ENCODE measurements around the gene ZNF423.

The ZNF423 gene

GRCh38 chr16:49657736-49658465 lies 198.0 kb downstream of the ZNF423 start:
- no peak overlapping the region for H3K9ac ChIP-seq (ENCODE audit: low read length)
- no peak overlapping the region for H3K27ac ChIP-seq (ENCODE audit: low read depth, low read length, poor library complexity, severe bottlenecking)
- H3K79me2 ChIP-seq (ENCODE audit: insufficient read depth, low read length), result no peaks in the 10 kb centered on the region
- TF ChIP-seq EZH2 (IDR thresholded peaks at IDR 0.05; ENCODE audit: borderline replicate concordance, low read length) (no peak), CTCF (IDR thresholded peaks at IDR 0.05; ENCODE audit: low read length) (no peak)
- H3K27me3 ChIP-seq (ENCODE audit: insufficient read depth, low read length), result no peaks in the 10 kb centered on the region
- H3K4me2 ChIP-seq (ENCODE audit: low read length), result no peak overlapping the region
- H3K4me1 ChIP-seq (ENCODE audit: insufficient read depth, low read length, severe bottlenecking), result no peaks in the 10 kb centered on the region
- H2AFZ ChIP-seq (ENCODE audit: low read length), result no peak overlapping the region
- no peaks in the 10 kb centered on the region for H3F3A ChIP-seq (ENCODE audit: insufficient read depth, low read length)
- no peaks in the 10 kb centered on the region for H3K9me3 ChIP-seq (ENCODE audit: low read length)
- H3K36me3 ChIP-seq (ENCODE audit: insufficient read depth, low read length), result no peaks in the 10 kb centered on the region
- H3K9me2 ChIP-seq (ENCODE audit: low read depth, low read length), result no peaks in the 10 kb centered on the region
- no peaks in the 10 kb centered on the region for H4K20me1 ChIP-seq (ENCODE audit: insufficient read depth, low read length)
- no peak overlapping the region for H3K4me3 ChIP-seq (ENCODE audit: low read depth, low read length, poor library complexity, severe bottlenecking)

GRCh38 chr16:49654425-49654824 lies 201.5 kb downstream of the ZNF423 start:
- H3K4me2 ChIP-seq (ENCODE audit: low read length), result no peak overlapping the region
- no peak overlapping the region for H3K9ac ChIP-seq (ENCODE audit: low read length)
- H3K27me3 ChIP-seq (ENCODE audit: insufficient read depth, low read length), result no peaks in the 10 kb centered on the region
- H3K27ac ChIP-seq (ENCODE audit: low read depth, low read length, poor library complexity, severe bottlenecking), result no peak overlapping the region
- no peak overlapping the region for H2AFZ ChIP-seq (ENCODE audit: low read length)
- TF ChIP-seq EZH2 (IDR thresholded peaks at IDR 0.05; ENCODE audit: borderline replicate concordance, low read length) (no peak), CTCF (IDR thresholded peaks at IDR 0.05; ENCODE audit: low read length) (no peak)
- H3K9me3 ChIP-seq (ENCODE audit: low read length), result no peaks in the 10 kb centered on the region
- no peaks in the 10 kb centered on the region for H3K4me1 ChIP-seq (ENCODE audit: insufficient read depth, low read length, severe bottlenecking)
- no peaks in the 10 kb centered on the region for H4K20me1 ChIP-seq (ENCODE audit: insufficient read depth, low read length)
- no peak overlapping the region for H3K4me3 ChIP-seq (ENCODE audit: low read depth, low read length, poor library complexity, severe bottlenecking)
- H3K36me3 ChIP-seq (ENCODE audit: insufficient read depth, low read length), result no peaks in the 10 kb centered on the region
- H3F3A ChIP-seq (ENCODE audit: insufficient read depth, low read length), result no peaks in the 10 kb centered on the region
- H3K79me2 ChIP-seq (ENCODE audit: insufficient read depth, low read length), result no peaks in the 10 kb centered on the region
- no peaks in the 10 kb centered on the region for H3K9me2 ChIP-seq (ENCODE audit: low read depth, low read length)

DNA sequence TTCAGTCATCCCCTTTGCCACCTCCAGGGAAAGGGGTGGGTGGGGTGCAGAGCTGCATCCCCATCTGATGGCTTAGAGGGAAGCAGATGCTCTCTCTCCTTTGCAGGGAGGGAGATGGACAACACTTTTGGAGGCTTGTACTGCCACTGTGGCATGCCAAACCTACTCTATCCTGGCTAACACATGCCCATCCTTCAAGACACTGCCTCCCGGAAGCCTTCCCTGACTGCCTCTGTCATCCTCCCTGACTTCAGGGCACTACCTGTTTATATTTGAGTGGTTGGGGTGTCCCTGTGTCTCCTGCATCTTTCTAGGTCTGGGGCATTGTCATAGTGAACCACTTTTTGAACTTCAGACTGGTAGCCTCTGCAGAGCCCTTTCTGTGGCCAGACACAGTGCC lies 202.3 kb downstream of the ZNF423 start:
- Histone ChIP-seq H3K9ac (ENCODE audit: low read length) (no peak overlapping the region), H3K9me3 (ENCODE audit: low read length) (no peaks in the 10 kb centered on the region), H3K36me3 (ENCODE audit: insufficient read depth, low read length) (no peaks in the 10 kb centered on the region), H3K4me3 (ENCODE audit: low read depth, low read length, poor library complexity, severe bottlenecking) (no peak overlapping the region), H3K4me2 (ENCODE audit: low read length) (no peak overlapping the region), H3K79me2 (ENCODE audit: insufficient read depth, low read length) (no peaks in the 10 kb centered on the region), H3K27me3 (ENCODE audit: insufficient read depth, low read length) (no peaks in the 10 kb centered on the region), H4K20me1 (ENCODE audit: insufficient read depth, low read length) (no peaks in the 10 kb centered on the region), H3F3A (ENCODE audit: insufficient read depth, low read length) (no peaks in the 10 kb centered on the region), H3K9me2 (ENCODE audit: low read depth, low read length) (no peaks in the 10 kb centered on the region), H3K4me1 (ENCODE audit: insufficient read depth, low read length, severe bottlenecking) (no peaks in the 10 kb centered on the region), H3K27ac (ENCODE audit: low read depth, low read length, poor library complexity, severe bottlenecking) (no peak overlapping the region), H2AFZ (ENCODE audit: low read length) (no peak overlapping the region)
- no peak for TF ChIP-seq CTCF (IDR thresholded peaks at IDR 0.05; ENCODE audit: low read length)
